Measurements from ENCODE around the gene PKLR. TPM values are rescaled to one million over a fixed set of nuclear protein-coding genes. Genes with fewer than 3 reads are reported as not detected.

PKLR gene
- total and polyA plus RNA-seq, 2 of the 8 experiments (the other 6 are each of a cell fraction or from before 2014, with no cell fraction given): 2.3 to 7.5 TPM

GRCh38 chr1:155284476-155284875, 16.8 kb downstream of the PKLR start:
- Histone ChIP-seq H2AK5ac (ENCODE audit: low read depth, low read length) (0 out of 2 replicates have a peak overlapping the region, but pooled peaks have one; percentile 39), H3K9me3 (ENCODE audit: insufficient read depth in 2 of 2, low read depth in 1 of 2, low read length in 1 of 2) (no peaks in the 10 kb centered on the region), H2AFZ (ENCODE audit: low read length) (no peak overlapping the region), H4K91ac (replicated peaks; ENCODE audit: insufficient read length, low read length) (no peak overlapping the region), H3K23me2 (ENCODE audit: low read depth, low read length) (no peaks in the 10 kb centered on the region), H4K5ac (ENCODE audit: insufficient read length, low read depth, low read length) (no peak overlapping the region), H3K79me1 (ENCODE audit: low read depth, low read length) (no peaks in the 10 kb centered on the region), H3K4me2 (ENCODE audit: insufficient read depth in 1 of 2, low read depth in 2 of 2, low read length in 2 of 2) (no peak overlapping the region), H3K36me3 (ENCODE audit: control insufficient read depth in 2 of 4, insufficient read depth in 4 of 4, low read length in 3 of 4) (no peaks in the 10 kb centered on the region; a peak in 1 of 8 replicates), H2BK5ac (ENCODE audit: low read depth, low read length) (no peak overlapping the region; the same call in 1 of the 2 replicates), H4K8ac (ENCODE audit: extremely low read depth, insufficient read depth, low read length) (no peak overlapping the region), H3K4ac (replicated peaks; ENCODE audit: insufficient read length, low read depth, low read length) (no peak overlapping the region), H4K20me1 (replicated peaks in 1 of 2; ENCODE audit: control insufficient read depth in 1 of 2, insufficient read depth in 2 of 2, low read length in 2 of 2) (no peaks in the 10 kb centered on the region), H2BK20ac (ENCODE audit: low read length) (no peak overlapping the region), H3K4me1 (replicated peaks in 1 of 4; ENCODE audit: control insufficient read depth in 3 of 4, insufficient read depth in 4 of 4, low read length in 3 of 4) (peaks cover 0 to 2% (median 0%) of the 10 kb centered on the region in 4 experiments; a peak in 2 of 7 replicates), H3K14ac (ENCODE audit: insufficient read length) (no peak overlapping the region), H3K18ac (ENCODE audit: extremely low read depth, low read length) (no peak overlapping the region), H3K27ac (ENCODE audit: low read depth, low read length) (no peak overlapping the region), H2BK15ac (ENCODE audit: low read length) (0 out of 2 replicates have a peak overlapping the region, but pooled peaks have one; percentile 5), H3K4me3 (ENCODE audit: extremely low read depth in 1 of 4, insufficient read depth in 2 of 4, low read depth in 3 of 4, low read length in 4 of 4) (no peak overlapping the region), H3K56ac (replicated peaks; ENCODE audit: insufficient read length, low read depth, low read length) (no peak overlapping the region), H3K9ac (replicated peaks in 1 of 4; ENCODE audit: extremely low read depth in 1 of 4, low read depth in 3 of 4, low read length in 3 of 4) (no peak overlapping the region), H2BK120ac (replicated peaks; ENCODE audit: low read depth, low read length) (no peak overlapping the region), H3K79me2 (ENCODE audit: control insufficient read depth in 1 of 2, insufficient read depth in 2 of 2, low read length in 2 of 2) (no peaks in the 10 kb centered on the region), H3K27me3 (replicated peaks in 1 of 4; ENCODE audit: control insufficient read depth in 3 of 4, extremely low read depth in 1 of 4, insufficient read depth in 3 of 4, low read length in 3 of 4) (no peaks in the 10 kb centered on the region), H2BK12ac (ENCODE audit: low read depth, low read length) (no peak overlapping the region), H3K23ac (ENCODE audit: insufficient read length) (no peak overlapping the region)
- ChIA-PET POLR2A (ENCODE audit: partially characterized antibody) (interaction anchor here (1.0 to 2.0 kb wide), 5 partner anchors 11 to 40 kb away, joined by 3 to 6 read pairs (median 4); partner anchors contain the start of genes CLK2 and RUSC1), CTCF (ENCODE audit: partially characterized antibody) (interaction anchor here (0.6 to 8.4 kb wide), 6 partner anchors 11 to 287 kb away, joined by 3 to 79 read pairs (median 4); partner anchors contain the start of genes CLK2 and FDPS)
- FAIRE-seq (no peak), DNase-seq (ENCODE audit: low read depth in 1 of 2, low spot score in 2 of 2) (no peak)
- 93% methylated on average over 12 of the region's 12 CpGs; no CpG with 5 or more reads in 1 of the 2 experiments for WGBS, 2 experiments (ENCODE audit: extremely low coverage in 1 of 2, insufficient coverage in 1 of 2, insufficient read length in 1 of 2, insufficient replicate concordance in 2 of 2, low coverage in 1 of 2, low lambda C conversion rate in 2 of 2, missing lambda C conversion rate in 1 of 2)
- TF ChIP-seq POLR2A (IDR thresholded peaks at IDR 0.05; ENCODE audit: control extremely low read depth in 1 of 2, low read depth in 2 of 2, low read length in 2 of 2) (no peak), RXRA (IDR thresholded peaks at IDR 0.05; ENCODE audit: insufficient read depth, low read depth, low read length) (no peak), CEBPB (IDR thresholded peaks at IDR 0.05; ENCODE audit: low read depth, low read length) (no peak), TBP (IDR thresholded peaks at IDR 0.05; ENCODE audit: low read depth, low read length) (no peak), TAF1 (IDR thresholded peaks at IDR 0.05; ENCODE audit: low read depth, low read length) (no peak), ASH2L (IDR thresholded peaks at IDR 0.05; ENCODE audit: low read length) (no peak), GTF2F1 (IDR thresholded peaks at IDR 0.05; ENCODE audit: borderline replicate concordance, low read depth, low read length) (no peak), SAP30 (IDR thresholded peaks at IDR 0.05; ENCODE audit: insufficient read depth, insufficient replicate concordance, low read length) (no peak), TCF12 (IDR thresholded peaks at IDR 0.05; ENCODE audit: low read depth, low read length) (no peak), POLR2AphosphoS5 (IDR thresholded peaks at IDR 0.05; ENCODE audit: low read depth, low read length) (no peak), PHF8 (conservative IDR thresholded peaks at IDR 0.05; ENCODE audit: low read depth, low read length) (no peak), SRF (IDR thresholded peaks at IDR 0.05; ENCODE audit: low read depth, low read length) (no peak), FOSL1 (IDR thresholded peaks at IDR 0.05; ENCODE audit: insufficient read depth, low read depth, low read length) (no peak), SIRT6 (IDR thresholded peaks at IDR 0.05; ENCODE audit: low read length) (no peak)
- TF ChIP-seq, protein P1, sequence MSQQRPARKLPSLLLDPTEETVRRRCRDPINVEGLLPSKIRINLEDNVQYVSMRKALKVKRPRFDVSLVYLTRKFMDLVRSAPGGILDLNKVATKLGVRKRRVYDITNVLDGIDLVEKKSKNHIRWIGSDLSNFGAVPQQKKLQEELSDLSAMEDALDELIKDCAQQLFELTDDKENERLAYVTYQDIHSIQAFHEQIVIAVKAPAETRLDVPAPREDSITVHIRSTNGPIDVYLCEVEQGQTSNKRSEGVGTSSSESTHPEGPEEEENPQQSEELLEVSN (IDR thresholded peaks at IDR 0.05): no peak

All from H1 (cell line).